SIG-M5 treated with dmso at 0.1 percent for 504 hours (cell line): Measurements from ENCODE around the gene RANBP1.

ENCODE experiments used
- DNase-seq: peaks from one replicate; lab custom pipeline; 2025; ENCODE audit not compliant: unreplicated experiment; lab: John Stamatoyannopoulos, UW

Gene RANBP1

DNA sequence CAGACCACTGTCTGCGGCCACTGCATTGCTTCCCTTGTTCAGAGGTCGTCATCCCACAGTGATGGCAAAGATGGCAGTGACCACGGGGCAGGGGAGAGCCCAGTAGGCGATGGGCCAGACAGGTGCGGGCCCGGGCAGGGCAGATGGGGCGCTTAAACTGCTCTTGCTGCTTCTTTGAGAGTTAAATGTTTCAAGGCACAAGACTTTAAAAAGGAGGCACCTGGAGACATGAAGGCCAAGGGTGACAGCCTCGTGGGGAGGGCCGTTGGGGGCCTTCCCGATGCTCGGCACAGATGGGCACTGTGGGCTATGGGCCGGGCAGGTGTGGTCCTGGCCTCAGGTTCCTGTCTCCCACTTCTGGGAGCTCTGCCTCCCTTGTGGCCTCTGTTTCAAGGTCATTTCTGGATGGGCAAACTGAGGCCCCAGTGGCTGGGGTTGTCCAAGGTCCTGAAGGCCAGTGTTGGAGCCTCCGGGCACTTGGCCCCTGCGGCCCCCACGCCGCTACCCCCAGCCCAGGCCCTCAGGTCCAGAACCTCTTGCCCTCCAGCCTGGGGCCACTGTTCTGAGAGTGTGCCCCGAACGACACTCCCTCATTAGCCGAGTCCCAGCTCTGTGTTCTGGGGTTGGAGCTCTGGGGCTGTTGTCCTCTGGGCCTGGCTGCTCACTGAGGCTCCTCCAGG lies 51.9 kb downstream of the RANBP1 start:
- DNase-seq, result no peak

DNA sequence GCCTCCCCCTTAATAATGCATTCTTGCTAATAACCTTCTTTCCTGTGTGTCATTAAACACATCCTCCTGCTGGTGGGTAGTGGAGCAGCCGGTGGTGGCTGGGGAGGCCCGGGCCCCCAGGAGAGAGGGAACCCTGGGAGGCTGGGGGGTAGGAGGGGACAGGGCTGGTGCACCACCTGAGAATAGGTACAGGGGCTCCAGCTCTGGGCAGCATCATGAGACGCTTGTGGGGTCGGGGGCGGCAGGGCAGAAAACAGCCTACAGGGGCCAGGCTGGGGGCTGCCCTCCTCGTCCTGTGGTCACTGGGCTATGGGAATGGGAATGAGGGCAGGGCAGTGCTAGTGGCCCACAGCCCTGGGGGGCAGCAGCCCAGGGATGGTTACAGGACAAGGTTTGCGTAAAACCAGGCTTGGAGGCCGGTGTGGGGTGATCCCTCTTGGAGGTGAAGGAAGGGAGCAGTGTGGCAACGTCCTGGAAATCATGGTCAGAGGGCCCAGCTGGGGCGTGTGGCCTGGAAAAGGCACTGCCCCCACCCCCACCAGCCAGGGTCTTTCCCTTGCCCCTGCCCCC lies 53.4 kb downstream of the RANBP1 start:
- DNase-seq, result no peak

DNA sequence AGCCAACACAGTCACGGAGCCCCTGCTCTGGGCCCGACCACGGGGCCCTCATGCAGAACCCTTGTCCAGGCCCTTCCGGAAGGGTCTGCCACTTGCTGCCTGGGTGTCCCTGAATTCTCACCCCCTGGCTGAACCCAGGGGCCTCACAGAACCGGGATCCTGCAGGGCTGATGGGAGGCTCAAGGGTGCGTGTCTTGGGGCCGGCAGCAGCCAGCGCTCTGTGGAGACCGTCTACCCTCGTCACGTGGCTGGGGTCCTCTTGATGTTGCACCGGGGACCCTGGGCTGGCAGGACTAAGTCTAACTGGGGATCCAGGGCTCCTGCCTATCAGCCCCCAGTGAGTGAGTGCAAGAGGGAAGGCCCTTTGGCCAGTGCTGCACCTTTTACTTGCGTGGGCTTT lies 54.3 kb downstream of the RANBP1 start:
- DNase-seq, result no peak

DNA sequence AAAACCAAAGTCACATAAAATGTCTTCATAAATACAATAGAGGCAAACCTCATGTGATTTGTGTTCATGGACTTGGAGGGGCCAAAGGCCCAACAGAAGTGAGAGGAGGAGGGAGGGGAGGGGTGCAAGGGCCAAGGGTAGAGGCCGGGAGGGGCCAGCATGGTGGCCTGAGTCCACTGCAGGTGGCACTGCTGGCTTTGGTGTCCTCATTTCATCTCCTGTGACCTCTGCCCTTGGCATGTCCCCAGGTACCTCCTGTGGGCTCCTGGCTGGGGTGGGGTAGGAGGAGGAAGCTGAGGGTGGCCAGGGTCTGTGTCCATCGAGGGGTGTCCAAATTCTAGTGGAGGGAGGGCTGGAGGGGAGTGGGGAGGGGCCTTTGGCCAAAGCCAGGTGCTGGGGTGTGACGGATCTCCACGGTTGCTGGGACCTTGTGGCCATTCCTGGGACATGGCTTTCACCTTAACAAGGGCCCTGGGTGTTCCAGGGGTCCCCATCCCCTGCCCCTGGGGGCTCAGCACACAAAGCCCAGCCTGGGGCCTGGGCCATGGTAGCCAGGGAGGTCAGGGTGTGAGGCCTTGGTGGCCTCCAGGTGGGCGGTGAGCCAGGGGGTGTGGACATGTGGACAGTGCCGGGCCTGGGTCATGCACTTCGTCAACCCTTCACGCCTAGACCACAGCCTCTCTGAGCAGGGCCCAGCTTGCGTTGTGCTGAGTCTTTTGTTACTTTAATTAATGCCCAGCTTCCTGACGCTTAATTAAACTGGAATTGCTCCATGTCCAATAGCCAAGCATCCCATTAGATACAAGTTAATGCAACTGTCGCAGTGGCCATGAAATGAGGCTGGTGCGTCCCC lies 55.6 kb downstream of the RANBP1 start:
- DNase-seq, result no peak

DNA sequence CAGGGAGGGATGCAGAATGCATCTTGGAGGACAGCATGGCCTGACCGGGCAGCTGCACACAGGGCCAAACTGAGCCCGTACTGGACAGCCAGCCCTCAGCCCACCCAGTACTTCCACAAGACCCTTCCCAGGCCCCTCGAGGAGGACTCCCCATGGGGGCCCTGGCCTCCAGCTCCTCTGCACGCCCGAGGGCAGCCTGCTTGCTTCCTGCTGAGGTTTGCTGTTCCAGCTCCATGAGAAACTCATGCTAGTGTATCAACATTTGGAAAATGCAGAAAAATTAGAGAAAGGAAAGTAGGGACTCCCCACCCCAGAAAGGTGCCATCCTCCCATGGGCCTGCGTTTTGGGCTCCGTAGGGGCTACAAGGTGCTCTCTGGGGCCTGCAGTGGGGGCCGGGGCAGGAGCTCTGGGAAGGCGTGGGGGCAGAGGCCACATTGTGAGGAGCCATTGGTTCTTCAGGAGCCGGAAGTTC lies 56.3 kb downstream of the RANBP1 start:
- no peak for DNase-seq

DNA sequence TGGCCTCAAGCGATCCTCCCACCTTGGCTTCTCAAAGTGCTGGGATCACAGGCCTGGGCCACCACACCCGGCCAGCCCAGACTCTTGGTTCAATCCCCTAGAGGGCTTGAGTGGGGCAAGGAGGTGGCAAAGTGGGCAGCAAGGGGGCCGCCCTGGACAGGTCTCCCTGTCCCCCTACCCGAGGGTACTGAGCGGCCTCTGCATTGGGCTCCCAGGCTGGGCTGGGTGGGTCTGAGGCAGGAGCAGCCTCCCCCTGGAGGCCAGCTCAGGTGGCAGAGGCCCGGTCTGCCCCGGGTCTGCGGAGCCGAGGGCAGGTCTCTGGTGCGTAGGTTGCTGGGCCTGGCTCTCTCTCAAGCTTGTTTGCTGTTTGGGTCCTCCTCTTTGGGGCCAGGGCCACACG lies 57.3 kb downstream of the RANBP1 start:
- no peak for DNase-seq

DNA sequence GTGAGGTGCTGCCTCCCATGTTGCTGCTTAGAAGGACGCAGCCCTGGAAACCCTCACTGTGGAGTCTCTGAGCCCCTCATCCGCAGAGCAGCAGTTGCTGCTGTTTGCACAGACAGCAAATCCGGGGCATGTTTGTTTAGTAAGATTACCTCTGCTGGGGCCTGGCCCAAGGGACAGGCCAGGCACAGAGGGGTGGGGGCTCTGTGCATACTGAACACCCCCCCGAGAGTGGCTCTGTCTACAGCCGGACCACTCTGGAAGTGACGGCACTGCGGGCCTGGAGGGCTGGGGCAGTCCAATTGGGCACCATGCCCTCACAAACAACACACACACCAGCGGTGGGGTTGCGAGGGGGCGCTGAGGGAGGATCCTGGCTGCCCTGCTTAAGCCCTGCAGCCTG lies 57.9 kb downstream of the RANBP1 start:
- no peak for DNase-seq

DNA sequence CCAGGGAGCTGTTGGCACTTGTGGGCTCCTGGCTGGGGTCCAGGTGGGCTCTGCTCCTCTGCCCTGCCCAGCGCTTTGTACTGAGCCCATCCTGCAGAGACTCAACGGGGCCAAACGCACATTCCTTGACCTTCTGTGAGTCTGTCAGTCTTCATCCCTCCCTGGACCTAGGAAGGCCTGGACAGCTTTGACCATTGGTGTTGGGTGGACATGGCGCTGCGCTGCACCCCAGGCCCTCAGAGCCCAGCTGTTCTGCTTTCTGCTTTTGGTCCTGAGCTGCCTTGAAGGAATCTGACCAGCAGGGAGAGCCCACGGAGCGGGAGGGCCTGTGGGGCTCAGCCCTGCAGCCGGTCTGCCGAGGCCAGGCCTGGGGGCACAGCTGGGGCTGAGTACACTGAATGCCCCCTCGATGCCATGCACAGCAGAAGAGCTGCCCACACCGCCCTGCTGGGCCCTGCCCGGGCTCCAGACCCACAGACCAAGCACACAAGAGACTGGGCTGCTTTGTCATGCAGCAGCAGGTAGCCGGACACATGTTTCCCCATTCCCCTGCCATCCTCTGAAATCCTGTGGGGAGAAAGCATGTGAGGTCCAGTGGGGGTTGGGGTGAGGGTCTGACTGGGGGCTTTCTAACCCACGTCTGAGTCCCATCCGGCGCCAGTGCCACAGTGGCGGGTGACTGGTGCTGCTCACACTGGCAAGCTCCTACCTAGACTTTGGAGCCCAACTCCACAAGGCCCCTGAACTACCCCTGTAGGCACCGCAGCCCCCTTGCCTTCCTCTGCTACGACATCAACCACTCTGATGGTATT lies 59.1 kb downstream of the RANBP1 start:
- no peak for DNase-seq

DNA sequence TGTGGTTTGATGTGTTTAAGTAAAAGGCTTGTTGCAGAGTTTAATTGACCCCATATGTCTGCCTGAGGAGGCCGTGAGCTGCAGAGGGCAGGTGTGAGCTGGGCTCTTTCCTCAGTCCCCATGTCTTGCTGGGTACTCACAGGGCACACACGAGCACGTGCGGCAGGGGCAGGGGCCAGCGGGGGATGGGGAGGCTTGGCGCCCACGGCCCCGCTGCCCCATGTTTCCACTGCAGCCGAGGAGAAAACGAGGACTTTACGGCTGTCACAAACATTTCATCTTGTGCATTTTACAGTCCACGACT lies 59.6 kb downstream of the RANBP1 start:
- no peak for DNase-seq

DNA sequence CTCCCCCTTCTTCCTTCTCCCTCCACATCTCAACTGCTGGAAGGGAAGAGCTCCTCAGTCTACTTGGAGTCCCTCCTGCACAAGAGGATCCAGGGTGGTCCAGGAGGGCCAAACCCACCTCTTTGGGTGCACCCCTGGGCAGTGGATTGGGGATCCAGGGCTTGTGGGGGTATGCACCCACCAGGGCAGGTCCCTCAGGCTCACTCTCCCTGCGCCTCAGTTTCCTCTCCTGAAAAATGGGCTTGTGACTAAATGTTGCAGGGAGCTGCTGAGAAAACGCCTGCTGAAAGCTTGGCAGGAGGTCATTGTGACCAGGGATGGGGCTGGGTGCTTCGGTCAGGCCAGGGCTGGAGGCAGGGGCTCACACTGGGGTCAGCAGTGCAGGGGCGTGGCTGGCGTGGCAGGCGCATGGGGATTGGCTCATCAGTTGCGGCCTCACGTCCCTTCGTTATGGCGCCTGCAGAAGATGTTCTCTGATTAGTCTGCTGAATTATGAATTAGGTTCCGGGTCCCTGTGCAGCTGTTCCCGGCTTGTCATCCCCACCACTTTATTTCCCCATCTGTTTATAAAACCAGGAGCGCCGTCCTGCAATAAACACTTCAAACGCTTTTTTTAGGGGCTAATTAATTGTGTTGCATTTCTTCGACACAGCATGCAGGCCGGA lies 60.6 kb downstream of the RANBP1 start:
- no peak for DNase-seq
